PFSK-1 (cell line): ENCODE results near the gene CELA2A.

Source experiments
- FOXP2 ChIP-seq: optimal IDR thresholded peaks from 2 replicates; pipeline ENCODE3; 2011; ENCODE audit warnings: borderline replicate concordance, control low read depth, inconsistent platforms; ENCODE audit not compliant: insufficient read depth; ENCODE audit errors: extremely low read length, extremely low read depth
- POLR2AphosphoS5 ChIP-seq: IDR thresholded peaks from 2 replicates; pipeline ENCODE4 v1.6.1; 2012; ENCODE audit warnings: low read depth, mild to moderate bottlenecking, control low read depth, low read length, moderate library complexity
- REST ChIP-seq, 2 experiments: IDR thresholded peaks; 2 replicates each; pipeline versions ENCODE4 v1.6.1 to v1.8.0; 2011 to 2012; ENCODE audit warnings: low read depth in 2 of 2, low read length in 2 of 2, control low read depth in 1 of 2, inconsistent platforms in 1 of 2, mild to moderate bottlenecking in 1 of 2, moderate library complexity in 1 of 2; ENCODE audit not compliant: insufficient read depth in 1 of 2
- SIN3A ChIP-seq: IDR thresholded peaks from 2 replicates; pipeline ENCODE4 v1.6.1; 2012; ENCODE audit warnings: mild to moderate bottlenecking, low read length, moderate library complexity, borderline replicate concordance; ENCODE audit not compliant: insufficient read depth
- TAF1 ChIP-seq: IDR thresholded peaks from 2 replicates; pipeline ENCODE4 v1.6.1; 2012; ENCODE audit warnings: low read length, control low read depth, borderline replicate concordance; ENCODE audit not compliant: insufficient read depth

GRCh38 chr1:15455522-15455921, 1.0 kb upstream of the CELA2A start:
- TF ChIP-seq POLR2AphosphoS5, result no peak
- TF ChIP-seq SIN3A, result no peak
- TF ChIP-seq TAF1, result no peak
- no peak for TF ChIP-seq REST (IDR thresholded peaks at IDR 0.05; ENCODE audit: insufficient read depth in 1 of 2, low read depth in 2 of 2, low read length in 2 of 2)
- no peak for TF ChIP-seq FOXP2
